GM18508 (cell line): ENCODE results near the gene SLC12A5.

ENCODE experiments used
- ATAC-seq: cut with Tn5 transposase; IDR thresholded peaks from one replicate; pipeline ENCODE4 v1.9.1; 2021; ENCODE audit warnings: moderate number of reproducible peaks; ENCODE audit not compliant: insufficient read depth, unreplicated experiment

The SLC12A5 gene

DNA sequence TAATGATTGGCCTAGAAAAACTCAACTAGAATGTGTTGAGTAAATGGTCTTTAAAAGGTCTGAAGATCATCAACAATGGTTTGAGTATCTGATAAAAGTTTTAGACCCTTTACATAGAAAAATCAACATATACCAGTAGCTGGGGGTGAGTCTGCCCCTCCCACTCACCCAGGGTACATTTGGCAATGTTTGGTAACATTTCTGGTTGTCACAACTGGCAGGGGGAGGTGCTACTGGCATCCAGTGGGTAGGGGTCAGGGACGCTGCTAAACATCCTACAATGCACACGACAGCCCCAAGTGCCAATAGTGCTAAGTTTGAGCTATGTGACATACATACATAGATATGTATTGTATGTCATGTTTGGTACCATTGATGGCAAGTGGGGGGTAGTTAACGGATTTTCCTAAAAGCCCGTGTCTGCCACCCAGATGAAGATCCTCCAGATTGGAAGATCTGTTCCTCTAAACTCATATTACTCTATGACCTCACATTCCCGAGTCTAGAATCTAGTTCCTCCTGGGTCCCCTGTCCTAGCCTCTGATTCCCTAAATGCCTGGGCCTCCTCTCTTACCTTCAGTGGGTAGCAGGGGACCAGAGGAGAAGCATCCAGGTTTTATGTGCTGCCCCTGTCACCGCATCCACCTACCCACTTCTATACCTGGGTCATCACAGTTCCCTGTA, 22.9 kb upstream of the SLC12A5 start:
- no peak for ATAC-seq

- ATAC-seq = no peak
Measured at GRCh38 chr20:46006964-46007363, 22.1 kb upstream of the SLC12A5 start.

DNA sequence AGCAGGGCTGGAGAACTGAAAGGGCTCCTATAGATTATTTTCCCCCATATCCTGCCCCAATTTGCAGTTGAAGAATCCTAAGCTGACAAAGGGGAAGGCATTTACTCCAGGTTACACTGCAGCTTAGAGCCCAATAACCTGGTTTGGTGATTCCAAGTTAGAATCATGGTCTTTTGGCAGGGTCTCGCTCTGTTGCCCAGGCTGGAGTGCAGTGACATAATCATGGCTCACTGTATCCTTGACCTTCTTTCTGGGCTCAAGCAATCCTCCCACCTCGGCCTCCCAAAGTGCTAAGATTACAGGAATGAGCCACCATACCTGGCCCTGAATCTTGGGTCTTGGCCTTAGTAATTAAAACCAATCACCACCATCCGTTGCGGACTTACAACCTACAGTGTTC, 21.3 kb upstream of the SLC12A5 start:
- ATAC-seq = no peak

- no peak for ATAC-seq
Measured at GRCh38 chr20:46009816-46010215, 19.2 kb upstream of the SLC12A5 start.

DNA sequence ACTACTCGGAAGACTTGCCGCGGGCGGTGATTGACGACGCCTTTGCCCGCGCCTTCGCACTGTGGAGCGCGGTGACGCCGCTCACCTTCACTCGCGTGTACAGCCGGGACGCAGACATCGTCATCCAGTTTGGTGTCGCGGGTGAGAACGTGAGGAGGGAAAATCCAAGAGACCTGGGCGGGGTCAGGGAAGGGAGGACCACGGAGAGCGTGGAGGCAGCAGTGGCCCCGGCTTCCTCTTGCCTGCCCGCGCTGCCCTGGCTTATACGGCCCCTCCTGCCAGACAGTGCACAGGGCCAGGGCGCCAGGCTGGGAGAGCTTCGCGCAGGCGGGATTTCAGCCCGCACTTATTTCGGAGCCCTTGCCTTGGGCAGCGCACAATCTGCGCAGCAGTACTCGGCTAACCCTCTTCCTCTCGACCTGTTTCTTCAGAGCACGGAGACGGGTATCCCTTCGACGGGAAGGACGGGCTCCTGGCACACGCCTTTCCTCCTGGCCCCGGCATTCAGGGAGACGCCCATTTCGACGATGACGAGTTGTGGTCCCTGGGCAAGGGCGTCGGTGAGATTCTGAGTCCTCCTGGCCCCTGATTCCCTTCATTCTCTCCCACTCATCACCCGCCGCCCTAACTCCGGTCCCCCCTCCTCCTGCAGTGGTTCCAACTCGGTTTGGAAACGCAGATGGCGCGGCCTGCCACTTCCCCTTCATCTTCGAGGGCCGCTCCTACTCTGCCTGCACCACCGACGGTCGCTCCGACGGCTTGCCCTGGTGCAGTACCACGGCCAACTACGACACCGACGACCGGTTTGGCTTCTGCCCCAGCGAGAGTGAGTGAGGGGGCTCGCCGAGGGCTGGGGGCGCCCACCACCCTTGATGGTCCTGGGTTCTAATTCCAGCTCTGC, 18.3 kb upstream of the SLC12A5 start:
- no peak for ATAC-seq

DNA sequence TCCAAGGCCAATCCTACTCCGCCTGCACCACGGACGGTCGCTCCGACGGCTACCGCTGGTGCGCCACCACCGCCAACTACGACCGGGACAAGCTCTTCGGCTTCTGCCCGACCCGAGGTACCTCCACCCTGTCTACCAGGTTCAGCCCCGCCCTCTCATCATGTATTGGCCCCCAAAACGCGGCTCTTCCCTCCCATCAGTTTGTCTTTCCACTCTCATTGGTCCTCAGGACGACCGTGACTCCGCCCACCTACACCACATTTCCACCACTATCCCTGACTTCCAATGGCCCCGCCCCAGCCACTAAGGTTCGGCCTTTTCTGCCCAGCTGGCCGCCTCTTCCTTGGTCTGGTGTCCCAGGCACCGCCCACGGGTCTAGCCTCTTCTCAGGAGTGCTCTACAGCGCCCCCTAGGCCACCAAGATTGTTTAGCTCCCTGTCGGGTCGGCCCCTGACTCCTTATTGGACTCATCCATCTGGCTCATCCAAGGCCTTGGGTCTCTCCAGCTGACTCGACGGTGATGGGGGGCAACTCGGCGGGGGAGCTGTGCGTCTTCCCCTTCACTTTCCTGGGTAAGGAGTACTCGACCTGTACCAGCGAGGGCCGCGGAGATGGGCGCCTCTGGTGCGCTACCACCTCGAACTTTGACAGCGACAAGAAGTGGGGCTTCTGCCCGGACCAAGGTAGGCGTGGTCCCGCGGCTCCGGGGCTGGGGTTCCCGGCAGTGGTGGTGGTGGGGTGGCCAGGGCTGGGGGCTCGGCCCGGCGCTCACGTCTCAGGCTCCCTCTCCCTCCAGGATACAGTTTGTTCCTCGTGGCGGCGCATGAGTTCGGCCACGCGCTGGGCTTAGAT, 17.2 kb upstream of the SLC12A5 start:
- no peak for ATAC-seq

GRCh38 chr20:46012921-46013320, 16.1 kb upstream of the SLC12A5 start:
- no peak for ATAC-seq

GRCh38 chr20:46013322-46013828, 15.6 kb upstream of the SLC12A5 start:
- ATAC-seq = no peak

DNA sequence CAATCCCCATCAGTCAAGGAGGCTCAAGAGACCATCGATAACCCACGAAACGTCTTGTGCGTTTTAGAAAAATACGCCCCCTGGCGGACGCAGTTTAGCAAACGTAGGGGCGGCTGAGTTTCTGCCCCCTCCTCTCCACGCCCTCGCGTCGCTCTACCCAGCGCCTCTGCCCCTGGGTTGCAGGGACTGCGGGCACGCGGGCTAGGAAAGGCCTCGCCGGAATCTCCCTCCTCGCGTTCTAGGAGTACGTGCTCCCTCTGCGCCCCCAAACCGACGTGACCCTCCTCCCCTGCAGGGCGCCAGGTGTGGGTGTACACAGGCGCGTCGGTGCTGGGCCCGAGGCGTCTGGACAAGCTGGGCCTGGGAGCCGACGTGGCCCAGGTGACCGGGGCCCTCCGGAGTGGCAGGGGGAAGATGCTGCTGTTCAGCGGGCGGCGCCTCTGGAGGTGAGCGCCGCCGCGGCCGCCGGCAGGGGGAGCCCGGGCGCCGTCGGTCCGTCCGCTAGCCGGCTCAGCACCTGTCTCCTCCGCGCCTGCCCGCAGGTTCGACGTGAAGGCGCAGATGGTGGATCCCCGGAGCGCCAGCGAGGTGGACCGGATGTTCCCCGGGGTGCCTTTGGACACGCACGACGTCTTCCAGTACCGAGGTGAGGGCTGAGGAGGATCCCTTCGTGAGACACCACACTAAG, 15.0 kb upstream of the SLC12A5 start:
- no peak for ATAC-seq

DNA sequence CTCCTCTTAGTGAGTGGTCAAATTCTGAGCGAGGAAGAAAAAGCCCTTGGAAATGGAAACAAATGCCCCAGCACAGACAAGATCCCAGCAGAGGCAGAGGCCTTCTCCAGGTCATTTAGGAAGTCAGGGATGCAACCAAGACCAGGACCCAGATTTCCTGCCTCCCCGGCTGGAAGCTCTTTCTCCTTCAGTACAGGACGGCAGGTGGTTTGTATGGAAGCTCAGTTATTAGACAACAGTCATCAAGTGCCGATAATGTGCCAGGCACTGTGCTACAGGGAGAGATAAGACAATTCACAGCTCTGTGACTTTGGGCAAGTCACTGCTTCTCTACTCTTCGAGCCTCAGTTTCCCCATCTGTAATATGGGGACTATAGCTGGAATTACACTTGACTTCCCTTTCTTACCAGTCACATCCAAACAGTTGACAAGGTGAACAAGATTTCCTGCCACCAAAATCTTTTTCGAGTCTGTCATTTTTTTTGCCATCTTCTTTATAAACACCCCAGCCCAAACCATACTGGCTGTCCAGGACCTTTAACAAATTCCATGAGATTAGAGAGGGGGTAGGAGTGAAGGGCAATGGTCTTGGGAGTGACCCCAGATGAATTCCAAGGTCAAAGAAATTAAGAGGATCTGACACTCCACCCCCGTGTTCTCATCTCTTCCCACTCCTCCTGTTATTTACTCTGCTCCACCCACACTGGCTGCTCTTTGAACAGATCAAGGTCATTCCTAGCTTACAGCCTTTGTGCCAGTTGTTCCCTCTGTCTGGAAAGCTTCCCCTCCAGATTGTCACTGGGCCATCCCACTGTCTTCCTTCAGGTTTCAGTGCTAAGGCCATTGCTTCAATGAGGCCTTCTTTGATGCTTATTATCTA, 14.3 kb upstream of the SLC12A5 start:
- ATAC-seq = no peak

- ATAC-seq = no peak
Measured at GRCh38 chr20:46017272-46017671, 11.7 kb upstream of the SLC12A5 start.

DNA sequence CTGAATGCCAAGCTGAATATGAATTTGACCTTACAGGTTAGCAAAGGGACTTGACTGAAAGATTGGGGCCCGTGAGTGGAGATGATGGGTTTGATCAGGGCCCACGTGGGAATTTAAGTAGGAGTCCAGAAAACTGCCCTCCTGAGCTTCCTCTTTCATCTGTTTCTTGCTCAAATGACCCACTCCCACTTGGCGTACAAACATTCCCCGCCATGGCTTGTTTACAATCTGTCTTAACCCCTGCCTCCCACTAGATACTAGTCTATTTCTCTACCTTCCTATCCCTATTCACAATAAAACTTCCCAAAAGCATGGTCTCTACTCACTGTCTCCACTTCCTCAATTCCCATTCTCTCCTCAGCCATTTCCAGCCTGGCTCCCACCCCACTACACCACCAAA, 10.9 kb upstream of the SLC12A5 start:
- ATAC-seq = no peak

GRCh38 chr20:46018611-46019010, 10.4 kb upstream of the SLC12A5 start:
- ATAC-seq = no peak

- ATAC-seq = no peak
Measured at GRCh38 chr20:46020555-46020954, 8.5 kb upstream of the SLC12A5 start.

GRCh38 chr20:46021361-46022359, 7.4 kb upstream of the SLC12A5 start:
- no peak for ATAC-seq

- ATAC-seq = no peak
Measured at GRCh38 chr20:46022411-46023147, 6.4 kb upstream of the SLC12A5 start.

DNA sequence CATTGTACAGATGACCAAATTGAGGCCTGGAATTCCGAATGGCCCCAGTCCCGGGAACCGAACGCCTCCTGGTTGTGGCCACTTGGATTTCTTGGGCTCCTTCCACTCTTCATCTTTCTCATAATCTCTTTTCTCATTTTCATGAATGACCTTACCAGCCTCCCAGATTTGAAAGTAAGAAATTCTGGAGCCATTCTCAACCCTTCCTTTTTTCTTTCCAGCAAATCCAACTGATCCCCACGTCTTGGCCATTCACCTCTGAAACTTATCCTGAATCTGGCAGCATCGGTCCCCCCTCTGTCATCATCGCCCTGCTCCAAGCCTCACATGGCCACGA, 5.9 kb upstream of the SLC12A5 start:
- no peak for ATAC-seq
